Central memory CD8-positive, alpha-beta T cell (primary cell): ENCODE data around the gene ZNF672.
"Not testable (repeated sequence)": the region's sequence is repeated elsewhere in the genome, so short reads cannot be mapped to it uniquely, and the experiment has no call there.

ENCODE experiments used
- ATAC-seq: fragments of 150-1000 bp; cut with Tn5 transposase; replicated peaks from 2 replicates; pipeline ENCODE4 v1.10.0; 2022; ENCODE audit warnings: mild to moderate bottlenecking, moderate FRiP score, moderate number of reproducible peaks; ENCODE audit not compliant: poor library complexity, severe bottlenecking; ENCODE audit errors: extremely low read depth
- DNase-seq, 2 donors: peaks; one replicate each; pipeline ENCODE4 v3.0.0; 2021; ENCODE audit warnings: low spot score in 2 of 2
- H3K27ac Mint-ChIP-seq: one replicate; pipeline ENCODE4 v1.8.0; 2022; ENCODE audit warnings: low read depth, mild to moderate bottlenecking, moderate library complexity, mixed read lengths
- H3K27me3 Mint-ChIP-seq: one replicate; pipeline ENCODE4 v1.8.0; 2022; ENCODE audit warnings: mixed read lengths
- H3K36me3 Mint-ChIP-seq: one replicate; pipeline ENCODE4 v1.8.0; 2022; ENCODE audit warnings: mild to moderate bottlenecking, moderate library complexity, mixed read lengths; ENCODE audit not compliant: insufficient read depth
- H3K4me1 Mint-ChIP-seq: one replicate; pipeline ENCODE4 v1.8.0; 2022; ENCODE audit warnings: mixed read lengths
- H3K4me3 Mint-ChIP-seq: one replicate; pipeline ENCODE4 v1.8.0; 2022; ENCODE audit warnings: mild to moderate bottlenecking, moderate library complexity, mixed read lengths
- H3K9me3 Mint-ChIP-seq: one replicate; pipeline ENCODE4 v1.8.0; 2022; ENCODE audit warnings: mixed read lengths

Gene ZNF672

DNA sequence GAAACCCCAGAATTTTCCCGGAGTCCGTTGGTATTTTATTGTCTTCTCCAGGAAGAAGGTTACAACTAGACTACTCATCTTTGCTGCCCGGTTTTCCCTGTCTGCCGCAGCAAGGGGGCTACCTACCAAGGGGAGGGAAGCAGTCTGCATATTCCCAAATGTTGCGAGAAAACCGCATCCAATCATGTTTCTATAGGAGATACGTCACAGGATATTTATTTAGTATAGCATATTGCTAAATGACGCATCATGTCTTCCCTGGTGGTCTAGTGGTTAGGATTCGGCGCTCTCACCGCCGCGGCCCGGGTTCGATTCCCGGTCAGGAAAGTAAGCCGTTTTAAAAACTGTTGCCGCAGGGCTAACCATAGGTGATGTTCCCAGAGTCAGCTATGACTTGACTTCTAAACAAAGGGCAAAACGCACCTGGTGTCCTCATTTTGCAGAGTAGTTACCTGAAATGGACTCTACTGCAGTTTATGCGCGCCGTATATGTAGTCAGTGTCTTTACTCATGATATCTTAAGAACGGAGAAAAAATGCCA, 36.0 kb downstream of the ZNF672 start:
- Mint-ChIP-seq H3K4me3 (peak overlapping the region; percentile 93), H3K27ac (peak overlapping the region; percentile 100), H3K27me3 (peaks cover 10% of the 10 kb centered on the region), H3K4me1 (peaks cover 22% of the 10 kb centered on the region), H3K9me3 (no peaks in the 10 kb centered on the region), H3K36me3 (peaks cover 23% of the 10 kb centered on the region)
- peak; percentile 64 for ATAC-seq
- DNase-seq = peak; percentile 87 to 88

DNA sequence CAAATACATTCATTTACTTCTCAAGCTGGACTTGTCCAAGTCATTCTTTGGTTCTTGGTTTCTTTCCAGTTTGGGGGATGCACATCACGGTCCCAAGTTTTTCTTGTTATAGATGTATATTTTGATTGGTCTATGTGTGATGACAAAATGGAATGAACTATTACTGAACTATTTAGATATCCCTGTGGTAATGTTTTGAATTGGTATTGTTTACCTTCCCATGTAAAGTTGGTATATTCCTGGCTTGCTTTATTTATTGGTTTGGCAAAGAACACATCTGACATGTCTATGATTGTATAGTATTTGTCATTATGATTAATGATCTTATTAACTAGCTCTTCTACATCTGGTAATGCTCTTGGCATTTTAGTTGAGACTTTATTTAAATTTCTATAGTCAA, 43.2 kb downstream of the ZNF672 start:
- no peak overlapping the region for H3K4me3 Mint-ChIP-seq
- H3K9me3 Mint-ChIP-seq = no peaks in the 10 kb centered on the region
- no peaks in the 10 kb centered on the region for H3K36me3 Mint-ChIP-seq
- ATAC-seq (no peak), DNase-seq (no peak)
- H3K27ac Mint-ChIP-seq = no peak overlapping the region
- no peaks in the 10 kb centered on the region for H3K27me3 Mint-ChIP-seq
- H3K4me1 Mint-ChIP-seq = no peaks in the 10 kb centered on the region

DNA sequence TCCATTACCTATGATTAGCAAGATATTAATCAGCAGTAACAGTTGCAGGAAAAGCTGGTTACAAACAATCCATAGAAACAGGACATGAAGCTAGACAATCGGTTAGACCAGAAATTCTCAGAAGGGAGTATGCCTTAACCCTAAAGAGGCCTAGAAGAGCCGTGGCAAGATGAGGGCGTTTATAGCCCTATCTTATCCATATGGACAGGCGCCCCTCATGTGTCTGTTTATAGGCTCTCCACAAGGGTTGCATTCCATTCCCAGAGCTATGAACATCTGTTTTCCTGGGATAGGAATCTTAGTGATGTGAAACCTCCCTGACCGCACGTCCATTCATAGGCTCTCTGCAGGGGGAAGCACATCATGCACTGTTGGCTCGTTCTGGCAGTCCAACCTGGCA, 44.4 kb downstream of the ZNF672 start:
- not testable (repeated sequence) for H3K27ac Mint-ChIP-seq, ATAC-seq, H3K4me1 Mint-ChIP-seq, H3K4me3 Mint-ChIP-seq, H3K27me3 Mint-ChIP-seq, DNase-seq, H3K9me3 Mint-ChIP-seq, H3K36me3 Mint-ChIP-seq

DNA sequence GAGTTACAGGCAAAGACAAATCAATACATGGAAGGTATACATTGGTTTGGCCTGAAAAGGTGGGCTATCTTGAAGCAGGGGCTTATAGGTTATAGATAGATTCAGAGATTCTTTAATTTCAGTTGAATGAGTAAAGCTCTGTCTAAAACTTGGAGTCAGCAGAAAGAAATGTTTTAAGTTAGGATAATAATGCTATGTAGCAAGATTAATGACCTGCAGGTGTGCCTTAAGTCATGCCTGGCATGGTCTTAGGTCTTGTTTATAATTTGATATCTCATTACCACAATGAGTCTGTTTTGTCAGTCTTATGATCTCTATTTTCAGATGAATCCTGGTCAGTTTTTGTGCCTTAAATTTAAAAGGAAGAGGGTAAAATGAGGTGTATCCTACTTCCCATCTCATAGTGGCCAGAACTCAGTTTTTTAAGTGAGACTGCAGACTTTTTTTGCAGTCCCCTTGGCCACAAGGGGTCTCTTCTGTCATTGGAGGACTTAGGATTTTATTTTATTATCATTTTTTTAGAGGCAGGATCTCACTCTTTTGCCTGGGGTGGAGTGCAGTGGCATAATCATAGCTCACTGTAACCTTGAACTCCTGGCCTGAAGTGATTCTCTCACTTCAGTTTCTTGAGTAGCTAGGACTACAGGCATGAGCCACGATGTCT, 46.7 kb downstream of the ZNF672 start:
- ATAC-seq (no peak), DNase-seq (no peak)
- Mint-ChIP-seq H3K4me1 (no peaks in the 10 kb centered on the region), H3K27ac (no peak overlapping the region), H3K9me3 (no peaks in the 10 kb centered on the region), H3K36me3 (no peaks in the 10 kb centered on the region), H3K4me3 (no peak overlapping the region), H3K27me3 (no peaks in the 10 kb centered on the region)

DNA sequence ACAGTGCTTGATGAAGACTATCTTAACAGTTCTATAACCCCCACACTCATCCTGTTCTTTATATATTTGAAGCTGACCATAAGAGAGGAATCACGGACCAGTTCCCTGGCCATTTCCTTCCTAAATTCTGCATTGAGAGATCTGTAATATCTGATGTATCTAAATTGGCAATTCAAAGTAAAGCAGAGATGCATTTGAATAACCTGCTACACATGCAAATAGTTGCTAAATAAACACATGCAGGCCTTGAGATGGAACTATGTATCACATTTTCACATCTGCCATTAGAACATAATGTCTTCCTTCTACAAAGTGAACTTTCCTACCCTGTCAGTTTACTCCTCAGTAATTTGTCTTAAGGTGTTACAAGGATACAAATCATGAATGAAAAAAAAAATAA, 47.6 kb downstream of the ZNF672 start:
- H3K4me3 Mint-ChIP-seq = no peak overlapping the region
- peaks cover 7% of the 10 kb centered on the region for H3K27me3 Mint-ChIP-seq
- no peaks in the 10 kb centered on the region for H3K36me3 Mint-ChIP-seq
- H3K9me3 Mint-ChIP-seq = no peaks in the 10 kb centered on the region
- ATAC-seq = no peak
- no peaks in the 10 kb centered on the region for H3K4me1 Mint-ChIP-seq
- no peak overlapping the region for H3K27ac Mint-ChIP-seq
- DNase-seq = no peak

DNA sequence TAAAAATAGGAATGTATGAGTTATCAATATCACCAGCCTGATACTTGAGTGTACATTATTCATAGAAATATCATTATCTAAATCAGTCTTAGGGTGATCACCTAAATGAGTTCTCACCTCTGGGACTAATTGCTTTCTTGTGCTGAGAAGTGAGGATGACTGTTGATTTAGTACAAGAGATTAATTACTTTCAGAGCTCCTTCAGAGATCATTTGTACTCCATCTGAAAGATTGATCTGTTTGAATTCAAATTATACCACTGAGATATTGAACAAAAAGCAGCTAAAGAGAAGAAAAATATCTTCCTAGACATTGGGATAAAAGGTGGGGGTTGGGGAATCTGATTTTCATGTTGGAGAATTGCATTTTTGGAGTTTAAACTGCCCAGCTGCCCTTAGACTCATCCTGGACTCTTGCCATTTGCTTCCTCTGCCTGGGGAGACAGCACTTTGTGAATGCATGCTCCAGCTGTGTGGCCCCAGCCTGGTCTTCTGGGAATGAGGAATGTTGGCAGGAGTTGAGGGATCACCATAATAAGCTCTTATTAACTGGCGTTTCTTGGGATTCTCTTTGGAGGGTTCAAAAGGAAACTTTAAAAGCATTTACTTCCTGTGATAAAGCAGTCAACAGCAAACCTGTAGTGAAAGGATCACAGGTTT, 48.3 kb downstream of the ZNF672 start:
- Mint-ChIP-seq H3K9me3 (no peaks in the 10 kb centered on the region), H3K27ac (no peak overlapping the region), H3K36me3 (no peaks in the 10 kb centered on the region), H3K4me3 (no peak overlapping the region), H3K4me1 (no peaks in the 10 kb centered on the region), H3K27me3 (peaks cover 14% of the 10 kb centered on the region)
- DNase-seq (no peak), ATAC-seq (no peak)

DNA sequence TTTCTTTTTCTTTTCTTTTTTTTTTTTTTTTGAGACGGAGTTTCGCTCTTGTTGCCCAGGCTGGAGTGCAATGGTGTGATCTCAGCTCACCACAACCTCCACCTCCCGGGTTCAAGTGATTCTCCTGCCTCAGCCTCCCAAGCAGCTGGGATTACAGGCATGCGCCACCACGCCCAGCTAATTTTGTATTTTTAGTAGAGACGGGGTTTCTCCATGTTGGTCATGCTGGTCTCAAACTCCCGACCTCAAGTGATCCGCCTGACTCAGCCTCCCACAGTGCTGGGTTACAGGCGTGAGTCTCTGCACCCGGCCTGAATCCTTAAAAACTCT, 51.9 kb downstream of the ZNF672 start:
- ATAC-seq, H3K27ac Mint-ChIP-seq, H3K36me3 Mint-ChIP-seq, DNase-seq, H3K4me1 Mint-ChIP-seq, H3K9me3 Mint-ChIP-seq, H3K4me3 Mint-ChIP-seq: not testable (repeated sequence)
- peaks cover 41% of the 10 kb centered on the region for H3K27me3 Mint-ChIP-seq

DNA sequence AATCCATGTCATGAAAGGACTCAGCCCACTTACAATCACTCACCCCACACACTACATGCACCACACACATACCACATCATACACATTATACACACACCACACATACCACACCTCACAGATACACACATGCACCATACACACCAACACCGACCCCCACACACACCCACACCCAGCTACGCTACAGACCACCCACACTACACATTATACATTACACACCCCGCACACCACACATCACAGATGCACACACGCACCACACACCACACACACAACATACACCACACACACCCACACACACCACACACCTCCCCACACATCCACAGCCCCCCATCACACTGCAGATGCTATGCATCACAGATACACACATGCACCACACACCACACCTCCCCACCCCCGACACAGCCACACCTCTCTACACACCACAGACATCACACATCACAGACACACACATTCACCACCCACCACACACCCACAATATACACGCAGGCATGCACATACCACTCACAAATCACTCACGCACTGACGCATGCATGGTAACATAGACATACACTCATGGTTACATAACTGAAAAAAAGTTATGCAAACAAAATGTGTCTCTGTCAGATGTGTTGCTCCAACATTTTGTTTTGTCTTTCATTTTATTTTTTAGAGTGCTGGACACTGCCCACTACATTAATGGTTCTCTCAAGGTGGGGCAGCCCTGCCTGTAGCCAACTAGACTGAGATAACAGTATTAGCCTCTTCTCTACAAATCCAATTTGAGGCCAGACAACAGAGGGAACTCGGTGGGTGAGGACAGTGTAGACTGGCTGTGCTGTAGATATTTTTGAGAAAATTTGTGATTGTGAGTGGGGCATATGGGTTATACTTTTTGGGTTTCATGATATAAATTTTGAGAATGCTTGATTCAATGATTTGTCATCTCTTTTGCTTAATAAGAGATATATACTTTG, 52.8 kb downstream of the ZNF672 start:
- DNase-seq (no peak), ATAC-seq (no peak)
- no peak overlapping the region for H3K27ac Mint-ChIP-seq
- H3K36me3 Mint-ChIP-seq = no peaks in the 10 kb centered on the region
- no peaks in the 10 kb centered on the region for H3K4me1 Mint-ChIP-seq
- H3K9me3 Mint-ChIP-seq = no peaks in the 10 kb centered on the region
- no peak overlapping the region for H3K4me3 Mint-ChIP-seq
- H3K27me3 Mint-ChIP-seq = peaks cover 46% of the 10 kb centered on the region

DNA sequence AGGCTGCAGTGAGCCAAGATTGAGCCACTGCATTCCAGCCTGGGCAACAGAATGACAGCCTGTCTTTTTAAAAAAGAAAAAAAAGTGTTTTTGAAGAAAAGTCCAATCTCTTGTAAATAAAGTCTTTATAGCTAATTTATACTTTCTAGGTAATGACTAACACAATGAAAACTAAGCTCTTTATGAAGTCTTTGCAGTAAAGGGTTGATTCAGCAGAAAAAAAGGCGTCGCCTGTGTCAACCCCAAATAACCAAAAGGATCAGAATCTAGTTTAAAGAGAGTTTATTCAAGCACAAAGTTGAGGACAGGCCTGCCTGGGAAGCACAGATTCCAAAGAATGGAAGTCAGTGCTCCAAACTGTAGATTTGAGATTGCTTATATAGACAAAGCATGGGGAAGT, 53.7 kb downstream of the ZNF672 start:
- H3K36me3 Mint-ChIP-seq = no peaks in the 10 kb centered on the region
- peaks cover 55% of the 10 kb centered on the region for H3K27me3 Mint-ChIP-seq
- H3K4me1 Mint-ChIP-seq = no peaks in the 10 kb centered on the region
- no peak for ATAC-seq
- H3K4me3 Mint-ChIP-seq = no peak overlapping the region
- H3K9me3 Mint-ChIP-seq = no peaks in the 10 kb centered on the region
- DNase-seq = no peak
- no peak overlapping the region for H3K27ac Mint-ChIP-seq

DNA sequence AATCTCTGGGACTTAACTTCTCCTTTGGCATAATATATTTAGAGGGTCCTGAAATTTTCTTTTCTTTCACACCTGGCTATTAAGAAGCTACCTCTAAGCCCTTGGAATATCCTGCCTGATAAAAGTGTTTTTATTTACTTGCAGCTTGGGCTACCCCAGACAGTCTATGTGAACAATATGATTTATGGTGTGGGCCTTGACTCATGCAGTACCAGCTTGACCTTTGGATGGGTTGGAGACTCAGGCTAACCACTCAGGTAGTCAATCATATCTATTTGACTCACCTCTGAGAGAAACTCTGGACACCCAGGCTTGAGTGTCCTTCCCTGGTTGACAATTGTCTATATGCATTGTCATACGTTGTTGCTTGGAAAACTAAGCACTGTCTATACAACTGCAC, 54.6 kb downstream of the ZNF672 start:
- ATAC-seq (no peak), DNase-seq (no peak)
- Mint-ChIP-seq H3K4me1 (no peaks in the 10 kb centered on the region), H3K36me3 (no peaks in the 10 kb centered on the region), H3K4me3 (no peak overlapping the region), H3K9me3 (no peaks in the 10 kb centered on the region), H3K27ac (no peak overlapping the region), H3K27me3 (peaks cover 63% of the 10 kb centered on the region)

DNA sequence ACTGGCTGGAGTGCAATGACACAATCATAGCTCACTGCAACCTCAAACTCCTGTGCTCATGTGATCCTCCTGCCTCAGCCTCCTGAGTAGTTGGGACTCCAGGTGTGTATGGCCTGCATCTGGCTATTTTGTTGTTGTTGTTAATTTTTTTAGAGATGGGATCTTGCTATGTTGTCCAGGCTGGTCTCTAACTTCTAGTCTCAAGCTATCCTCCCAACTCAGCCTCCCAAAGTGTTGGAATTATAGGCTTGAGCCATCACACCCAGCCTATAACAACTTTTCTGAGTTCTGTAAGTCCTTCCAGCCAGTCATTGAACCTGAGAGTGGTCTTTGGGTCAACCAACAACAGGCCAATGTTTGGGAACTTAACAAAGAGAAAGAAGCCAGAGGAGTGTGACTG, 56.8 kb downstream of the ZNF672 start:
- no peaks in the 10 kb centered on the region for H3K36me3 Mint-ChIP-seq
- H3K27me3 Mint-ChIP-seq = peaks cover 82% of the 10 kb centered on the region
- no peak overlapping the region for H3K4me3 Mint-ChIP-seq

DNA sequence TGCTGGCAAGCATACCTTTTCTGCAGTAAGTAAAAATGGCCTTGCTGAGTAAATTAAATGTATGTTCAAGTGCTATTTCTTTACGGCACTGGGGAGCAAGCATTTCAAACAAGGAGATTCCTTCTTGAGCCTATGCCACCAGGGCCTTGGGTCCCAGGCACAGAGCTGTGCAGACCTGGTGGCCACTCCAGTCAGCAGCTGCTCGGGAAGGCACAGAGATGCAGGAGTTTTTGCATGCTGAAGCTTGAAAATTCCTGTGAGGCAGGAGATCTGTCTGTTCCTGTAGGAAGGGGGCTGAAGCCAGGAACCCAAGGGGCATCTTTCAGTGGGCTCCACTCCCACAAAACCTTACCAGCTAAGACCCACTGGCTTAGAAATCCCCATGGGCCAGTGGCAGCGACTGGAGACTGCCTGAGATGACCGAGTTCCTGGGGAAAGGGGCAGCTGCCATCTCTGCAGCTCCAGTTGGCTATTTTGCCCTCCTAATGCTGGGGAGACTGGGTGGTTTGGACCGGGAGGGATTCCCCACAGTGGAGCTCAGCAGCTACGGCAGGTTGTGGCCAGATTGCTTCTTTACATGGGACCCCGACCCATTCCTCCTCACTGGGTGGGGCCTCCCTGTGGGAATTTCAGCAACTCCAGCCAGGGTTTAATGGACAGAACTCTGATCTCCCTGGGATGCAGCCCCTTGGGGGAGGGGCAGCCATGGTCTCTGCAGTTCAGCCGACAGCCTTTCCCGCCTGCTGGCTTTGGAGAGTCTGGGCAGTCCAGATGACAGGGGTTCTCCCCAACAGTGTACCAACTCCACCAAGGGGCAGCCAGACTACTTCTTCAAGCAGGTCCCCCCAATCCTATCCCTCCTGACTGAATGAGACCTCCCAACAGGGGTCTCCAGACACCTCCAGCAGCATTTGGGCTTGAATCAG, 59.7 kb downstream of the ZNF672 start:
- Mint-ChIP-seq H3K9me3 (no peaks in the 10 kb centered on the region), H3K27me3 (peaks cover 64% of the 10 kb centered on the region), H3K4me3 (no peak overlapping the region), H3K4me1 (no peaks in the 10 kb centered on the region), H3K27ac (no peak overlapping the region), H3K36me3 (no peaks in the 10 kb centered on the region)
- ATAC-seq (no peak), DNase-seq (no peak)

More for the DNA sequence above, 56.8 kb downstream of the ZNF672 start:
- Mint-ChIP-seq H3K27ac (no peak overlapping the region), H3K9me3 (no peaks in the 10 kb centered on the region), H3K4me1 (no peaks in the 10 kb centered on the region)
- ATAC-seq (no peak), DNase-seq (no peak)
